NCI-H2171 (cell line): ENCODE measurements around the gene TMEM106B.

Experiments
- DNase-seq: peaks from one replicate; lab custom pipeline; 2025; lab: John Stamatoyannopoulos, UW

TMEM106B gene

GRCh38 chr7:12228024-12228423, 16.9 kb downstream of the TMEM106B start:
- no peak for DNase-seq

GRCh38 chr7:12229046-12229445, 18.0 kb downstream of the TMEM106B start:
- no peak for DNase-seq

DNA sequence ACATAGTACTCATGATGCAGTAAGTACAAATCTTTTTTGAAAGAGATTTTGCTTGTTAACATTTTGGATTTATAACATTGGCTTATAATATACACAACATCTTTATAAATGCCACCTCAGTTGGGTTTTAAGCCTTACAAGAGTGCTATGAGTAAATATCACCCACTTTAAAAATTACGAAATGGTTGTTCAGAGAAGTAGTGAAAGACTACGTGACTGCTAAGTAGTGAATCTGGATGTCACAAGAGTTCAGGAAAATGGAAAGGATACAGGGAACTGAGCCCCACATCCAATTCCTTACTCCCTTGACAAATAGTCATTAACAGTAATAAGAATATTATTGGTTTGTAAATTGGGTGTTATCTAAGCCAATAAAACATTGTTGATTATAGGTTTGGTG, 20.0 kb downstream of the TMEM106B start:
- no peak for DNase-seq

GRCh38 chr7:12233175-12233574, 22.1 kb downstream of the TMEM106B start:
- DNase-seq: no peak

DNA sequence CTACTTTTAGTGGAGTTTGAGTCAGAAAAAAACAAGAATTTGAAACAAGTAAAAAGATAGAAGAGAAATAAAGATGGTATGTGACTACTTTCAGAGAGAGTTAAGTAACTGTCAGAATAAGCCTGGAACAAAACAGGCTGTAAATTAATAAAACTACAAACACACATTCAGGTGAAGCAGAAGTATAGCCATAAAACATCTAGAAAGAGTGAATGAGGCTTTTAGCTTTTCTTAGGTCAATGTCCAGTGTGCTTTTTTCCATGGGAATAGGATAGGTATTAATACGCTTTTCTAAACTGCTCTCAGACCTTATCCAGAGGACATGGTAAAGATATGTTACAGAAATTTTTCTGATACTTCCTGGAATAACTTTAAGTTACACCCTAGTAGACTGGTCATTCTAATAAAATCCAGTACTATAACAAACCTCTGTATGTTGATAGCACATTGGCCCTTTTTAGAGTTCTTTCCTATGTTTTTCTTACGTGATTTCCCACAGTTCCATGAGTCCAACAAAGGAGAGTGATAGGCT, 23.3 kb downstream of the TMEM106B start:
- DNase-seq: no peak

DNA sequence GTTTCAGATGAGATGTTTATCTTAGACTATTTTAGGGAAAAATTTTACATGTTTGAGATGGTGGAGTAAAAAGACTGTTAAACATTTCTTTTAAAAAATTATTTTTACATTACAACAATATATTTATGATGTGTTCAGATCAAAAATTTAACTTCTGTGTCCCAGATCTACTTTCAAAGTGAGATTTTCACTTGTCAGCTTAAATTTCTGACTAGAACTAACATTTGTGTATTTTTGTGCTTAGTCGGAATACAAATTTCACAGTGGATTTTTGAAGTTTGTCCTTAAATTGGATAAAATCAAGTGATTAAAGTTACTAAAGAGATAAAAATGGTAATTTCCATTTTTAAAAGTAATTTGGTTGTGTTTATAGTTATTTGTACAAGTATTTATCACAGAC, 24.9 kb downstream of the TMEM106B start:
- no peak for DNase-seq

GRCh38 chr7:12237007-12237406, 25.9 kb downstream of the TMEM106B start:
- DNase-seq: no peak

- DNase-seq: no peak
Measured at GRCh38 chr7:12239806-12240205, 28.7 kb downstream of the TMEM106B start.

DNA sequence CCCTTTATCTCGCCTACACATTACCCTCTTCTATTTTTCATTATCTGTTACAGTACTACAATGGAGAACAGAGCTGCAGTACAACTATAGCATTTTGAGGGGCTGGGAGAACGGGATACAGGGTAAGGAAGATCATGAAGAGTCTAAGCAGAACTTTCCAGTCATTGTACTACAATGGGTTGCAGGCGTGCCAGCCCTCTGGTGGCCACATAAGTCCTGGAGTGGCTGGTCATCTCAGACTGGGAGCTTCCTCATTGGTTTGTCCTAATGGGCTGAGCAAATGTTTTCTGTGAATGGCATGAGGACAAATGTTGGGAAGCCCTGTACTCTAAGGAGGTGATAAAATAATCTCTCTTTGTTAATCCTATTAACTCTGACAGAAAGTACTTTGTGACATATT, 33.0 kb downstream of the TMEM106B start:
- no peak for DNase-seq

DNA sequence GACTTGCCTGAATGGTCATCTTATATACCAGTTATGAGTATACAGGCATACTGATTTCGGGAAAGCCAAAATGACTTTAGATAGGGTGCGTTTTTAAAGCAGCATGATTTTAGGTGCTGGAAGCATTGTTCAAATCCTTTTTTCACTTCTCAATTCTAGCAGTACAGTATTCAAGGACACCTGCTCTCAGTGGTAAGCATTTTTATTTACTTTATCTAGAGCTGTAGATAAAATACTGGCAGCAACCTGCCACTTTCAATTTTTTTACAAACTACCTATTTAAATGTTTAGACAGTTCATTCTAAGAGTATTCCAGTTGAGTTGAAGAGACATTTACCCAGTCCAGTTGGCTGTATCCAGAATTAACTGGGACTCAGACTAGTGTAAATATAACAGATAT, 33.6 kb downstream of the TMEM106B start:
- no peak for DNase-seq

GRCh38 chr7:12249706-12250105, 38.6 kb downstream of the TMEM106B start:
- DNase-seq: no peak

- DNase-seq: no peak
Measured at GRCh38 chr7:12250232-12250631, 39.1 kb downstream of the TMEM106B start.

GRCh38 chr7:12256090-12256489, 45.0 kb downstream of the TMEM106B start:
- no peak for DNase-seq

DNA sequence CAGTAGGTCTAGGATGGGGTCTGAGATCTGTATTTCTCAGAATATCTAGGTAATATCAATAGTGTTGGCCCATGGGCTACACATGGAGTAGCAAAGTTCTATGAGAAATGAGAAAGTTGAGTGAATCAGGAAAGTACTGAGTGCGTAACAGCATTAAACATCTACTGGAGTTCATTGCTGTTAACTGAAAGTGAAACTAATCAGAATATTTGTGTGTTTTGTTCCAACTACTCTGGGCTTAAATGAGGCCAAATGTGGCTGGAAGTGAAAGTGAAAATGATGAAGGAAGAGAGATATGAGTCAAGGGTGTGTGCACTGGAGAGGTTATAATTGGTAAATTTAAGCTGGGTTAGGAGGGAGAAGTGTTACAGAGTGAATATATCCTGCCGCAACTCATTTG, 46.5 kb downstream of the TMEM106B start:
- no peak for DNase-seq

- DNase-seq: no peak
Measured at GRCh38 chr7:12258074-12258473, 47.0 kb downstream of the TMEM106B start.

- no peak for DNase-seq
Measured at GRCh38 chr7:12267542-12267941, 56.4 kb downstream of the TMEM106B start.

GRCh38 chr7:12269100-12269895, 58.2 kb downstream of the TMEM106B start:
- DNase-seq: no peak

DNA sequence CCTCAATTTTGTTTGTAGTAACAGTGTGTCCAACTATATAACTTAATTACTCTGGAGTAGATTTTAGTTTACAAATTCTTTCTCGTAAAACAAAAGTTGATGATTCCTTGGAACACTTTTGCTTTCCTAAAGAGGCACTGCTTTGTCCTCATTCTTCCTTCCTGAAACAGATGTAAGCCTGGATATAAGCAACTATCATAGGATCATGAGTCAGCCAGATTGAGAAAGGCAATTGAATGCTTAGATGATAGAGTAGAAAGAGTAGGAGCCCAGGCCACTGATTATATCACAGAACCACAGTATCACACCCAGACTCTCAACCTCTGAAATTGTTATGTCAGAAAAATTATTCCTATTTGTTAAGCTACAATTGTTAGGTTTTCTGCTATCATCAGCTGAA, 69.9 kb downstream of the TMEM106B start:
- DNase-seq: no peak

- DNase-seq: no peak
Measured at GRCh38 chr7:12287901-12288300, 76.8 kb downstream of the TMEM106B start.

- DNase-seq: no peak
Measured at GRCh38 chr7:12289996-12290395, 78.9 kb downstream of the TMEM106B start.

DNA sequence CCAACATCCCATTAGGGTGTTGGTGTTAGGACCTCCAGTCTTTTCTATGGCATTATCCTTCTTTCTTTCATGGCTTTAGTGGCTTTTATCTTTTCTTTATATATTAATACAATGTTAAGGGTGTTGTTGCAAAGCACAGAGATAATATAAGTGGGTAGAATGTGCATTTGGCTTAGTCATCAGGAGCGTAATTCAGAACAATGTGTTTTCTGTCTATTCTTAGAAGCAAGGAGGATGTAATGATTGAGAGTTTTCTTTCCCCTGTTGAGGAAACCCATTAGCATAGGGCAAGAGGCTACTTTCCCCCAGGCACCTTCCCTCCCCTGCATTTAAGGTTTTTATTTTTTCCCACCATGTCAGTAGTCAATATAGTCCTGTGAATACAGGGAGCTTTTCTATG, 79.7 kb downstream of the TMEM106B start:
- no peak for DNase-seq

DNA sequence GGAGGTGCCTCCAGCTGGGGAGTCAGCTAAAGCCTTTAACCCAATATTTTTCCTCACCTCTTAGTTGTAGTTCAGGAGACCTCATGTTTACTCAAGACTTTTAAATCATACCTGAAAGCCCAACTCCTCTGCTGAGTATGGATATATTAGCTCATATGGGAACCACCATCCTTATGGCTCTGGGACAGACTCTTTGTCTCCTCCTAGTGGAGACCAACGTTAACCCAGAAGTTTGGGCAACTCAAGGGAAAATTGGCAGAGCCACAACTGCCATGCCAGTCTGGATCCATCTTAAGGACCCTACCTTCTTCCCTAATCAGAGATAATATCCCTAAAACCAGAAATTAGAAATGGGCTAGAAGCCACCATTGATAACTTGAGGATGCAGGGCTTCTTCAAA, 80.8 kb downstream of the TMEM106B start:
- no peak for DNase-seq
